HepG2 (cell line): ENCODE results near the gene BLMH. TPM values are rescaled to one million over a fixed set of nuclear protein-coding genes. Genes with fewer than 3 reads are reported as not detected.

Source experiments
- HOXA3 ChIP-seq: sonication (generic); formaldehyde crosslinking; IDR thresholded peaks from 2 replicates; pipeline ENCODE4 v1.5.0; 2020; ENCODE audit warnings: missing genetic modification reagents
- KDM4B ChIP-seq: sonication (generic); formaldehyde crosslinking; IDR thresholded peaks from 2 replicates; pipeline ENCODE4 v1.4.0; 2020; ENCODE audit warnings: missing genetic modification reagents
- MAFF ChIP-seq: IDR thresholded peaks from 2 replicates; pipeline ENCODE4 v1.6.1; 2011; ENCODE audit warnings: low read depth, low read length, improper control_type of control experiment
- REL ChIP-seq: sonication (generic); formaldehyde crosslinking; conservative IDR thresholded peaks from 2 replicates; pipeline ENCODE4 v1.8.0; 2022; ENCODE audit warnings: mild to moderate bottlenecking, missing genetic modification reagents, moderate library complexity
- RFXAP ChIP-seq: sonication (generic); formaldehyde crosslinking; IDR thresholded peaks from 2 replicates; pipeline ENCODE4 v1.4.0; 2020; ENCODE audit warnings: missing genetic modification reagents, borderline replicate concordance
- SMYD3 ChIP-seq: sonication (generic); formaldehyde crosslinking; IDR thresholded peaks from 2 replicates; pipeline ENCODE4 v1.8.1; 2023; ENCODE audit warnings: mild to moderate bottlenecking, missing genetic modification reagents
- ZBTB42 ChIP-seq: sonication (generic); formaldehyde crosslinking; IDR thresholded peaks from 2 replicates; pipeline ENCODE4 v1.5.0; 2020; ENCODE audit warnings: mild to moderate bottlenecking, missing genetic modification reagents
- ZKSCAN5 ChIP-seq: sonication (generic); formaldehyde crosslinking; IDR thresholded peaks from 2 replicates; pipeline ENCODE4 v1.5.1; 2020; ENCODE audit warnings: mild to moderate bottlenecking, missing genetic modification reagents
- ZMAT3 ChIP-seq: sonication (generic); formaldehyde crosslinking; conservative IDR thresholded peaks from 2 replicates; pipeline ENCODE4 v1.7.0; 2021; ENCODE audit warnings: missing genetic modification reagents
- ZNF20 ChIP-seq: sonication (generic); formaldehyde crosslinking; IDR thresholded peaks from 2 replicates; pipeline ENCODE4 v1.4.0; 2020; ENCODE audit warnings: mild to moderate bottlenecking, moderate library complexity, missing genetic modification reagents
- ZNF260 ChIP-seq: sonication (generic); formaldehyde crosslinking; IDR thresholded peaks from 2 replicates; pipeline ENCODE4 v1.4.0; 2020; ENCODE audit warnings: missing genetic modification reagents, low read depth, mild to moderate bottlenecking, borderline replicate concordance
- ZNF331 ChIP-seq: sonication (generic); formaldehyde crosslinking; IDR thresholded peaks from 2 replicates; pipeline ENCODE4 v1.4.0; 2020; ENCODE audit warnings: missing genetic modification reagents
- ZNF563 ChIP-seq: sonication (generic); formaldehyde crosslinking; IDR thresholded peaks from 2 replicates; pipeline ENCODE4 v1.8.0; 2022; ENCODE audit warnings: mild to moderate bottlenecking, moderate library complexity, missing genetic modification reagents
- ZNF577 ChIP-seq: sonication (generic); formaldehyde crosslinking; IDR thresholded peaks from 2 replicates; pipeline ENCODE4 v1.4.0; 2020; ENCODE audit warnings: mild to moderate bottlenecking, low read depth, missing genetic modification reagents, borderline replicate concordance
- ZNF879 ChIP-seq: sonication (generic); formaldehyde crosslinking; IDR thresholded peaks from 2 replicates; pipeline ENCODE4 v1.8.1; 2023; ENCODE audit warnings: missing genetic modification reagents
- ZNF891 ChIP-seq: sonication (generic); formaldehyde crosslinking; IDR thresholded peaks from 2 replicates; pipeline ENCODE4 v1.5.0; 2020; ENCODE audit warnings: mild to moderate bottlenecking, missing genetic modification reagents
- polyA plus RNA-seq, 8 experiments: library from polyadenylated mRNA; depleted of rRNA in 3 of 8; stranded (reverse) in 7 of 8; unstranded in 1 of 8; fragments of >200 nt; fragmentation: Illumina TruSeq in 4 of 8; extraction: Trizol in 4 of 8; gene quantifications; 2 replicates each; pipeline versions ENCODE4 v1.2.1 to v1.2.3, GENCODE V29; 2011 to 2016; ENCODE audit warnings: low read depth in 4 of 8, missing spikeins in 1 of 8, mixed read lengths in 1 of 8; ENCODE audit not compliant: insufficient read depth in 1 of 8
- total RNA-seq, 5 experiments: library from RNA; depleted of rRNA; stranded (reverse); fragments of >200 nt; fragmentation: Illumina TruSeq; extraction: Trizol; gene quantifications; 2 replicates each; pipeline ENCODE4 v1.2.3, GENCODE V29; 2016; ENCODE audit warnings: low read depth in 1 of 5
- TF ChIP-seq, protein P1 (sequence below): sonication (generic); formaldehyde crosslinking; conservative IDR thresholded peaks from 2 replicates; pipeline ENCODE4 v1.4.0; 2020; ENCODE audit warnings: missing genetic modification reagents
- TF ChIP-seq, protein P2 (sequence below), 2 experiments: IDR thresholded peaks; 2 replicates each; pipeline ENCODE4 v1.6.1; 2011 to 2012; ENCODE audit warnings: low read length in 2 of 2, borderline replicate concordance in 1 of 2, low read depth in 1 of 2, mild to moderate bottlenecking in 1 of 2, moderate library complexity in 1 of 2
- TF ChIP-seq, protein P3 (sequence below): sonication (generic); formaldehyde crosslinking; IDR thresholded peaks from 2 replicates; pipeline ENCODE4 v1.4.0; 2020; ENCODE audit warnings: missing genetic modification reagents
- TF ChIP-seq, protein P4 (sequence below): sonication (generic); formaldehyde crosslinking; IDR thresholded peaks from 2 replicates; pipeline ENCODE4 v1.4.0; 2020; ENCODE audit warnings: missing genetic modification reagents

The BLMH gene
- total and polyA plus RNA-seq, 2 of the 13 experiments (the other 11 are each of a cell fraction or from before 2014, with no cell fraction given): 12.1 to 41.0 TPM

DNA sequence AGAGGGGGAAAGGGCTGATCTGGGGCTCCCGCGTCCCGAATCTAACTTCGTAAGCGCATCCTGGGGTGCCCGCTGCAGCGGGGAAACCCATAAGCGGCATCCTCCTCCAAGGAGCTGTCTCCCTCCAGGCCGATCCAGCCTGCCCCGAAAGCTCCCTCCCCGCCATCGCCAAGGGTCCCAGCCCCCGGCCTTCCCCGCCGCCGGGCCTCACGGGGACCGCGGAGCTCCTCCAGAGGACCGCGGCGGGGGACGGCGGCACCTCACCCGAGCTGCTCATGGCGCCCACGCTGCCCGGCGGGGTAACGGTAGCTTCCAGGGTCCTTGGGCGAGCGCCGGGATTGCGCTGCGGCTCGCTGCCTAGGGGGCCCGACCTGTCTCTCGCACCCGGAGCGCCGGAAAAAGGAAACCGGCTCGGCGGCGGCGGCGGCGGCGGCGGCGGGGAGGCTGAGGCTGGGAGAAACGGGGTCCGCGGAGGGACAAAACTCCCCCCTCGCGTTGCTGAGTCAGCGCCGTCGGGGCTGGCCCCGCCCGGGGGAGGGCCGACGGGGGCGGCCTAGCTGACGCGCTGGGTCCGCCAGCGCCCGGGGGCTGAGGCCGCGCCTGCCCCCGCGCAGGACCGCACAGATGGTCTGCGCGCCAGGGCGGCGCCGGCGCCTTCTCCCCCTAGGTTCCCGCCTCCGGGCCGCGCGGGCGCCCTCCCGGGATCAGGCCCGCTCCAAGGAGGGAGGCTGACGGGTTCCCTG, at the start of gene BLMH (continued):
- TF ChIP-seq, protein P1, sequence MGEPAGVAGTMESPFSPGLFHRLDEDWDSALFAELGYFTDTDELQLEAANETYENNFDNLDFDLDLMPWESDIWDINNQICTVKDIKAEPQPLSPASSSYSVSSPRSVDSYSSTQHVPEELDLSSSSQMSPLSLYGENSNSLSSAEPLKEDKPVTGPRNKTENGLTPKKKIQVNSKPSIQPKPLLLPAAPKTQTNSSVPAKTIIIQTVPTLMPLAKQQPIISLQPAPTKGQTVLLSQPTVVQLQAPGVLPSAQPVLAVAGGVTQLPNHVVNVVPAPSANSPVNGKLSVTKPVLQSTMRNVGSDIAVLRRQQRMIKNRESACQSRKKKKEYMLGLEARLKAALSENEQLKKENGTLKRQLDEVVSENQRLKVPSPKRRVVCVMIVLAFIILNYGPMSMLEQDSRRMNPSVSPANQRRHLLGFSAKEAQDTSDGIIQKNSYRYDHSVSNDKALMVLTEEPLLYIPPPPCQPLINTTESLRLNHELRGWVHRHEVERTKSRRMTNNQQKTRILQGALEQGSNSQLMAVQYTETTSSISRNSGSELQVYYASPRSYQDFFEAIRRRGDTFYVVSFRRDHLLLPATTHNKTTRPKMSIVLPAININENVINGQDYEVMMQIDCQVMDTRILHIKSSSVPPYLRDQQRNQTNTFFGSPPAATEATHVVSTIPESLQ: no peak
- TF ChIP-seq, protein P2, sequence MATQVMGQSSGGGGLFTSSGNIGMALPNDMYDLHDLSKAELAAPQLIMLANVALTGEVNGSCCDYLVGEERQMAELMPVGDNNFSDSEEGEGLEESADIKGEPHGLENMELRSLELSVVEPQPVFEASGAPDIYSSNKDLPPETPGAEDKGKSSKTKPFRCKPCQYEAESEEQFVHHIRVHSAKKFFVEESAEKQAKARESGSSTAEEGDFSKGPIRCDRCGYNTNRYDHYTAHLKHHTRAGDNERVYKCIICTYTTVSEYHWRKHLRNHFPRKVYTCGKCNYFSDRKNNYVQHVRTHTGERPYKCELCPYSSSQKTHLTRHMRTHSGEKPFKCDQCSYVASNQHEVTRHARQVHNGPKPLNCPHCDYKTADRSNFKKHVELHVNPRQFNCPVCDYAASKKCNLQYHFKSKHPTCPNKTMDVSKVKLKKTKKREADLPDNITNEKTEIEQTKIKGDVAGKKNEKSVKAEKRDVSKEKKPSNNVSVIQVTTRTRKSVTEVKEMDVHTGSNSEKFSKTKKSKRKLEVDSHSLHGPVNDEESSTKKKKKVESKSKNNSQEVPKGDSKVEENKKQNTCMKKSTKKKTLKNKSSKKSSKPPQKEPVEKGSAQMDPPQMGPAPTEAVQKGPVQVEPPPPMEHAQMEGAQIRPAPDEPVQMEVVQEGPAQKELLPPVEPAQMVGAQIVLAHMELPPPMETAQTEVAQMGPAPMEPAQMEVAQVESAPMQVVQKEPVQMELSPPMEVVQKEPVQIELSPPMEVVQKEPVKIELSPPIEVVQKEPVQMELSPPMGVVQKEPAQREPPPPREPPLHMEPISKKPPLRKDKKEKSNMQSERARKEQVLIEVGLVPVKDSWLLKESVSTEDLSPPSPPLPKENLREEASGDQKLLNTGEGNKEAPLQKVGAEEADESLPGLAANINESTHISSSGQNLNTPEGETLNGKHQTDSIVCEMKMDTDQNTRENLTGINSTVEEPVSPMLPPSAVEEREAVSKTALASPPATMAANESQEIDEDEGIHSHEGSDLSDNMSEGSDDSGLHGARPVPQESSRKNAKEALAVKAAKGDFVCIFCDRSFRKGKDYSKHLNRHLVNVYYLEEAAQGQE (IDR thresholded peaks at IDR 0.05; ENCODE audit: borderline replicate concordance in 1 of 2, low read depth in 1 of 2, low read length in 2 of 2): no peak
- TF ChIP-seq, protein P3, sequence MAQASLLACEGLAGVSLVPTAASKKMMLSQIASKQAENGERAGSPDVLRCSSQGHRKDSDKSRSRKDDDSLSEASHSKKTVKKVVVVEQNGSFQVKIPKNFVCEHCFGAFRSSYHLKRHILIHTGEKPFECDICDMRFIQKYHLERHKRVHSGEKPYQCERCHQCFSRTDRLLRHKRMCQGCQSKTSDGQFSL (CRISPR knock-in tag): no peak
- TF ChIP-seq ZNF891 (CRISPR knock-in tag): peak; percentile 72; the same call in 1 of the 2 replicates
- no peak for TF ChIP-seq SMYD3 (CRISPR knock-in tag)
- TF ChIP-seq ZNF577 (CRISPR knock-in tag): no peak
- TF ChIP-seq KDM4B: no peak
- TF ChIP-seq ZNF331 (CRISPR knock-in tag): no peak
- TF ChIP-seq RFXAP (CRISPR knock-in tag): peak; percentile 43; the same call in 1 of the 2 replicates
- TF ChIP-seq, protein P4, sequence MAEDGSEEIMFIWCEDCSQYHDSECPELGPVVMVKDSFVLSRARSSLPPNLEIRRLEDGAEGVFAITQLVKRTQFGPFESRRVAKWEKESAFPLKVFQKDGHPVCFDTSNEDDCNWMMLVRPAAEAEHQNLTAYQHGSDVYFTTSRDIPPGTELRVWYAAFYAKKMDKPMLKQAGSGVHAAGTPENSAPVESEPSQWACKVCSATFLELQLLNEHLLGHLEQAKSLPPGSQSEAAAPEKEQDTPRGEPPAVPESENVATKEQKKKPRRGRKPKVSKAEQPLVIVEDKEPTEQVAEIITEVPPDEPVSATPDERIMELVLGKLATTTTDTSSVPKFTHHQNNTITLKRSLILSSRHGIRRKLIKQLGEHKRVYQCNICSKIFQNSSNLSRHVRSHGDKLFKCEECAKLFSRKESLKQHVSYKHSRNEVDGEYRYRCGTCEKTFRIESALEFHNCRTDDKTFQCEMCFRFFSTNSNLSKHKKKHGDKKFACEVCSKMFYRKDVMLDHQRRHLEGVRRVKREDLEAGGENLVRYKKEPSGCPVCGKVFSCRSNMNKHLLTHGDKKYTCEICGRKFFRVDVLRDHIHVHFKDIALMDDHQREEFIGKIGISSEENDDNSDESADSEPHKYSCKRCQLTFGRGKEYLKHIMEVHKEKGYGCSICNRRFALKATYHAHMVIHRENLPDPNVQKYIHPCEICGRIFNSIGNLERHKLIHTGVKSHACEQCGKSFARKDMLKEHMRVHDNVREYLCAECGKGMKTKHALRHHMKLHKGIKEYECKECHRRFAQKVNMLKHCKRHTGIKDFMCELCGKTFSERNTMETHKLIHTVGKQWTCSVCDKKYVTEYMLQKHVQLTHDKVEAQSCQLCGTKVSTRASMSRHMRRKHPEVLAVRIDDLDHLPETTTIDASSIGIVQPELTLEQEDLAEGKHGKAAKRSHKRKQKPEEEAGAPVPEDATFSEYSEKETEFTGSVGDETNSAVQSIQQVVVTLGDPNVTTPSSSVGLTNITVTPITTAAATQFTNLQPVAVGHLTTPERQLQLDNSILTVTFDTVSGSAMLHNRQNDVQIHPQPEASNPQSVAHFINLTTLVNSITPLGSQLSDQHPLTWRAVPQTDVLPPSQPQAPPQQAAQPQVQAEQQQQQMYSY (CRISPR knock-in tag): no peak
- TF ChIP-seq REL: no peak
- peak; percentile 73 for TF ChIP-seq ZNF563
- TF ChIP-seq ZMAT3 (CRISPR knock-in tag): peak; percentile 38; the same call in 1 of the 2 replicates
- peak; percentile 78; the same call in 1 of the 2 replicates for TF ChIP-seq MAFF
- no peak for TF ChIP-seq ZNF260 (CRISPR knock-in tag)
- TF ChIP-seq HOXA3 (CRISPR knock-in tag): peak; percentile 68
- no peak for TF ChIP-seq ZBTB42 (CRISPR knock-in tag)
- 0 out of 2 replicates have a peak, but pooled peaks have one; percentile 58 for TF ChIP-seq ZNF20 (CRISPR knock-in tag)
- no peak for TF ChIP-seq ZKSCAN5 (CRISPR knock-in tag)
- TF ChIP-seq ZNF879: 0 out of 2 replicates have a peak, but pooled peaks have one; percentile 33
